WERI-Rb-1 (cell line): ENCODE measurements around the gene SULT1A2.
"Not testable (repeated sequence)": the region's sequence is repeated elsewhere in the genome, so short reads cannot be mapped to it uniquely, and the experiment has no call there.

Experiments
- DNase-seq: peaks from one replicate; pipeline ENCODE4 v3.0.0-alpha.2; 2020
- H3K27ac ChIP-seq: fragments of 250-450 bp; sonication (Bioruptor Pico); 2 replicates; pipeline ENCODE4 v1.5.1; 2020; ENCODE audit warnings: mild to moderate bottlenecking, moderate library complexity
- H3K27me3 ChIP-seq: fragments of 250-450 bp; sonication (Bioruptor Pico); 2 replicates; pipeline ENCODE4 v1.5.1; 2021; ENCODE audit warnings: mild to moderate bottlenecking, low read depth, moderate library complexity; ENCODE audit not compliant: insufficient read depth, severe bottlenecking
- H3K36me3 ChIP-seq: fragments of 250-450 bp; sonication (Bioruptor Pico); 2 replicates; pipeline ENCODE4 v1.5.1; 2020; ENCODE audit warnings: mild to moderate bottlenecking, moderate library complexity
- H3K4me3 ChIP-seq: 2 replicates; pipeline ENCODE4 v1.5.1; 2011; ENCODE audit warnings: low read depth, mild to moderate bottlenecking, control low read depth, low read length
- H3K9me3 ChIP-seq: fragments of 250-450 bp; sonication (Bioruptor Pico); 2 replicates; pipeline ENCODE4 v1.5.1; 2021; ENCODE audit warnings: mild to moderate bottlenecking, moderate library complexity; ENCODE audit not compliant: severe bottlenecking
- CTCF ChIP-seq: IDR thresholded peaks from 2 replicates; pipeline ENCODE4 v1.5.1; 2011; ENCODE audit warnings: low read depth, mild to moderate bottlenecking, control low read depth, inconsistent platforms, low read length

The SULT1A2 gene

GRCh38 chr16:28606291-28607115, 9.7 kb upstream of the SULT1A2 start:
- DNase-seq, result no peak
- no peak for TF ChIP-seq CTCF
- Histone ChIP-seq H3K4me3 (no peak overlapping the region), H3K27ac (no peak overlapping the region), H3K9me3 (no peaks in the 10 kb centered on the region), H3K27me3 (no peaks in the 10 kb centered on the region), H3K36me3 (no peaks in the 10 kb centered on the region)

- no peaks in the 10 kb centered on the region for H3K9me3 ChIP-seq
- H3K27me3 ChIP-seq, result no peaks in the 10 kb centered on the region
- no peak for DNase-seq
- no peak overlapping the region for H3K27ac ChIP-seq
- H3K4me3 ChIP-seq, result no peak overlapping the region
- no peaks in the 10 kb centered on the region for H3K36me3 ChIP-seq
- no peak for TF ChIP-seq CTCF
Observed at GRCh38 chr16:28604186-28604565, 7.3 kb upstream of the SULT1A2 start.

- Histone ChIP-seq H3K9me3 (no peaks in the 10 kb centered on the region), H3K4me3 (no peak overlapping the region), H3K36me3 (no peaks in the 10 kb centered on the region), H3K27me3 (no peaks in the 10 kb centered on the region), H3K27ac (no peak overlapping the region)
- TF ChIP-seq CTCF, result no peak
- no peak for DNase-seq
Observed at GRCh38 chr16:28603381-28604185, 6.7 kb upstream of the SULT1A2 start.

GRCh38 chr16:28602529-28602928, 5.7 kb upstream of the SULT1A2 start:
- Histone ChIP-seq H3K9me3 (no peaks in the 10 kb centered on the region), H3K36me3 (no peaks in the 10 kb centered on the region), H3K27ac (no peak overlapping the region), H3K27me3 (no peaks in the 10 kb centered on the region), H3K4me3 (no peak overlapping the region)
- no peak for TF ChIP-seq CTCF
- no peak for DNase-seq

GRCh38 chr16:28602062-28602461, 5.2 kb upstream of the SULT1A2 start:
- H3K36me3 ChIP-seq, DNase-seq, H3K27ac ChIP-seq, H3K4me3 ChIP-seq, H3K9me3 ChIP-seq, H3K27me3 ChIP-seq: not testable (repeated sequence)

- H3K4me3 ChIP-seq, H3K27me3 ChIP-seq, H3K27ac ChIP-seq, H3K36me3 ChIP-seq, DNase-seq, H3K9me3 ChIP-seq: not testable (repeated sequence)
Observed at GRCh38 chr16:28601589-28601988, 4.7 kb upstream of the SULT1A2 start.

- H3K9me3 ChIP-seq, DNase-seq, H3K36me3 ChIP-seq: not testable (repeated sequence)
Observed at GRCh38 chr16:28600965-28601364, 4.1 kb upstream of the SULT1A2 start.

GRCh38 chr16:28599377-28600285, 2.8 kb upstream of the SULT1A2 start:
- DNase-seq, H3K27me3 ChIP-seq, H3K4me3 ChIP-seq, H3K9me3 ChIP-seq, H3K27ac ChIP-seq, H3K36me3 ChIP-seq: not testable (repeated sequence)

More at GRCh38 chr16:28600965-28601364, 4.1 kb upstream of the SULT1A2 start:
- not testable (repeated sequence) for H3K4me3 ChIP-seq, H3K27ac ChIP-seq, H3K27me3 ChIP-seq
